Memory B cell (primary cell): ENCODE results near the gene SEZ6.
"Not testable (repeated sequence)": the region's sequence is repeated elsewhere in the genome, so short reads cannot be mapped to it uniquely, and the experiment has no call there.

Experiments
- ATAC-seq: fragments of 150-1000 bp; cut with Tn5 transposase; 2 replicates; pipeline ENCODE4 v1.10.0; 2021; ENCODE audit warnings: low read depth, mild to moderate bottlenecking, moderate library complexity
- DNase-seq, 2 donors: peaks; one replicate each; pipeline ENCODE4 v3.0.0; 2022; ENCODE audit warnings: low spot score in 2 of 2
- H3K27ac Mint-ChIP-seq: one replicate; pipeline ENCODE4 v1.8.0; 2022; ENCODE audit warnings: mild to moderate bottlenecking, moderate library complexity, mixed read lengths
- H3K27me3 Mint-ChIP-seq: one replicate; pipeline ENCODE4 v1.8.0; 2022; ENCODE audit warnings: mixed read lengths
- H3K36me3 Mint-ChIP-seq: one replicate; pipeline ENCODE4 v1.8.0; 2022; ENCODE audit warnings: mild to moderate bottlenecking, mixed read lengths
- H3K4me1 Mint-ChIP-seq: one replicate; pipeline ENCODE4 v1.8.0; 2022; ENCODE audit warnings: mixed read lengths
- H3K4me3 Mint-ChIP-seq: one replicate; pipeline ENCODE4 v1.8.0; 2022; ENCODE audit warnings: mild to moderate bottlenecking, moderate library complexity, mixed read lengths
- H3K9me3 Mint-ChIP-seq: one replicate; pipeline ENCODE4 v1.8.0; 2022; ENCODE audit warnings: mixed read lengths

The SEZ6 gene

DNA sequence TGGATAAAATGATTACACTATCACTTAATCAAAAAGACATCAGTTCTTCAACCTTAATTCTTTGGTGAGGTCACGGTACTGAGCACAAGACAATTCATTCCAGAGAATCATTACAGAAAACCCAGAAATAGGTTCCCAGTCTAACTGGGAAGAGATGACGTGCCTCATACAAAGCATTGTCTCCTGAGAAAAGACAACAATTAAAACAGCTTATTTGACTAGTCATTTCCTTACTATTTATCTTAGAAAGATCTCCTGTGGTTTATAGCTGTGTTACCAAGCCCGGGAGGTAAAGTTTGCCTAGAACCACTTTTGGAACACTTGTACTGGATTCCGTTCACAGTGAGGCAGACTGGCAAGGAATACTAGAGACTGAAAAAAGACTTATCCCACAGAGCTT is 59.6 kb downstream of the SEZ6 start:
- no peaks in the 10 kb centered on the region for H3K27me3 Mint-ChIP-seq
- H3K36me3 Mint-ChIP-seq, result peaks cover 2% of the 10 kb centered on the region

DNA sequence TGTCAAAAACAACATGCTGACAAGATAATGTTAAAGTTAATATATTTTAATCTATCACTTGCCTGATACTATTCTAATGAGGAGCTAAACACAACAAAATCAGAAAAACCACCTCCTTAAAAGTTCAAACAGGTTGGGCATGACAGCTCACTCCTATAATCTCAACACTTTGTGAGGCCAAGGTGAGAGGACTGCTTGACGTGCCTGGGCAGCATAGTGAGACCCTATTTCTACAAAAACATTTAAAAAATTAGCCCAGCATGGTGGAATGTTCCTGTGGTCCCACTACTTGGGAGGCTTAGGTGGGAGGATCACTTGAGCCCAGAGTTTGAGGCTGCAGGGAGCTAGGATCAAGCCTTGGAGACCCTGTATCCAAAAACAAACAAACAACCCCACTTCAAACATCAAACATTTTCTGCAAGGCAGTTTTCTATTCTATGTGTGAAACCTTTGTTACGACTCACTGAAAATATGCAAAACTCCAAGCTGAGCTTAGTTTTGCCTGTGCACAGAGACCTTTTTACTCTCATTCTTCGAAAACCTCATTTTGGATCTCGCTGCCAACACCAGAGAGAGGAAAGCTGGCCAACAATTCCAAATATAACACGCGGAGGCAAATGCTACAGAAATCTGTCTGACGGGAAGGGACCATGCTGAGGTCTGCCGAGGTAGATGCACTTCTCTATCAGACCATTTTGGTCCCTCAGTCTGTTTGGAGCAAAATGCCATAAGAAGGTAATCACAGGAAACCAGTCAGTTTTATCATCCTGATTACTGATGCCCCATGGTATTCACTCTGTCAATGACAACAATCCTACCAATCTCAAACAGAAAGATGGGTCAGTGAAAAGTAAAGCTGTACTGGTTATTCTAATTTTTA is 60.7 kb downstream of the SEZ6 start:
- peak overlapping the region; percentile 88 for H3K27ac Mint-ChIP-seq
- ATAC-seq (no peak), DNase-seq (no peak)
- peak overlapping the region; percentile 64 for H3K4me3 Mint-ChIP-seq
- H3K4me1 Mint-ChIP-seq, result peaks cover 33% of the 10 kb centered on the region
- H3K9me3 Mint-ChIP-seq, result no peaks in the 10 kb centered on the region
- H3K36me3 Mint-ChIP-seq, result peaks cover 2% of the 10 kb centered on the region
- no peaks in the 10 kb centered on the region for H3K27me3 Mint-ChIP-seq

More for the DNA sequence above, 59.6 kb downstream of the SEZ6 start:
- peaks cover 29% of the 10 kb centered on the region for H3K4me1 Mint-ChIP-seq
- no peak for ATAC-seq
- no peak for DNase-seq
- H3K27ac Mint-ChIP-seq, result peak overlapping the region; percentile 85
- peak overlapping the region; percentile 50 for H3K4me3 Mint-ChIP-seq
- H3K9me3 Mint-ChIP-seq, result no peaks in the 10 kb centered on the region

DNA sequence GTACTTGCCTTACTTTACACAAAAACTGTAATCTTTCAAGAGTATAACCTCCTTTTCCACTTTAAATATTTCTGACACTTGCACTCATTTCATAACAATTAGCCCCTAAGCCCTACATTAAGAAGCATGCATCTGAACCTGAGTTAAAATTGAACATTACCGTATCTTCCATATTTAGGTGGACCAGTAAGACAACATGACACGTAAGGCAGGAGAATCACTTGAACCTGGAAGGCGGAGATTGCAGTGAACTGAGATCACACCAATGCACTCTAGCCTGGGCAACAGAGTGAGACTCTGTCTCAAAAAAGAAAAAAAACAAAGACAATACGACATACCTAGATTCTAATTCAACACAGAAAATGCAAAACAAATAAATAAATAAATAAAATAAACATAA is 61.5 kb downstream of the SEZ6 start:
- Mint-ChIP-seq H3K4me1 (peaks cover 36% of the 10 kb centered on the region), H3K9me3 (no peaks in the 10 kb centered on the region), H3K36me3 (peaks cover 2% of the 10 kb centered on the region), H3K27ac (peak overlapping the region; percentile 88), H3K27me3 (no peaks in the 10 kb centered on the region), H3K4me3 (peak overlapping the region; percentile 34)
- no peak for ATAC-seq
- no peak for DNase-seq

DNA sequence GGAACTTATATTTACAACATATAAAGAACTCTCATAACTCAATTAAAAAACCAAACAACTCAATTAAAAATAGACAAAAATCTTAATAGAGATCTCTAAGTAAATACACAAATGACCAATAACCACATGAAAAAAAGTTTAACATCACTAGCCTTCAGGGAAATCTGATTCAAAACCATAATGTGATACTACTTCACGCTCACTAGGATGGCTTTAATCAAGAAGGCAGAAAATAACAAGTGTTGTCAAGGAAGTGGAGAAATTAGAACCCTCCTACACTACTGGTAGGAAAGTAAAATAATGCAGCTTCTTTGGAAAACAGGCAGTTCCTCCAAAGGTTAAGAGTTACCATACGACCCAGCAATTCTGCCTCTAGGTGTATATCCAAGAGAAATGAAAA is 62.9 kb downstream of the SEZ6 start:
- DNase-seq, result no peak
- no peak for ATAC-seq
- H3K4me3 Mint-ChIP-seq, result no peak overlapping the region
- H3K27me3 Mint-ChIP-seq, result no peaks in the 10 kb centered on the region
- peaks cover 41% of the 10 kb centered on the region for H3K4me1 Mint-ChIP-seq
- no peaks in the 10 kb centered on the region for H3K9me3 Mint-ChIP-seq
- peaks cover 2% of the 10 kb centered on the region for H3K36me3 Mint-ChIP-seq
- no peak overlapping the region for H3K27ac Mint-ChIP-seq

DNA sequence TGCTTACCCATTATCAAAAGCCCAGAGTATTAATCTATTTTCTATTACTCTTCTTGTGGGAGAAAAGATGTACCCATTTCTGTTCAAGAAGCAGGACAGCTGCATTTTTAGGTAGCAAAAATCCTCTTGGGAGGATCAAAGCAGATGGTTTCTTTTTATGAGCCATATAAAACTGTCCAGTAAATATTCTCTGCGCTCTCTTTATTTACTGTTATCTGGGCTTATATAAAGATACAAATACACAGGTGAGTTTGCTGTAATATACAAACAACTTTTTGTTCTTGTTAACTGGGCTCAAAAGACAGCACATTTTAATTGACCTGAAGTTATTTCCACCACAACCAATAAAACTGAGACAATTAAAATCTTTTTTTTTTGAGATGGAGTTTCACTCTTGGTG is 64.6 kb downstream of the SEZ6 start:
- no peaks in the 10 kb centered on the region for H3K27me3 Mint-ChIP-seq
- DNase-seq, result no peak
- peaks cover 43% of the 10 kb centered on the region for H3K4me1 Mint-ChIP-seq
- no peak for ATAC-seq
- H3K4me3 Mint-ChIP-seq, result no peak overlapping the region
- no peaks in the 10 kb centered on the region for H3K9me3 Mint-ChIP-seq
- peaks cover 5% of the 10 kb centered on the region for H3K36me3 Mint-ChIP-seq
- no peak overlapping the region for H3K27ac Mint-ChIP-seq

DNA sequence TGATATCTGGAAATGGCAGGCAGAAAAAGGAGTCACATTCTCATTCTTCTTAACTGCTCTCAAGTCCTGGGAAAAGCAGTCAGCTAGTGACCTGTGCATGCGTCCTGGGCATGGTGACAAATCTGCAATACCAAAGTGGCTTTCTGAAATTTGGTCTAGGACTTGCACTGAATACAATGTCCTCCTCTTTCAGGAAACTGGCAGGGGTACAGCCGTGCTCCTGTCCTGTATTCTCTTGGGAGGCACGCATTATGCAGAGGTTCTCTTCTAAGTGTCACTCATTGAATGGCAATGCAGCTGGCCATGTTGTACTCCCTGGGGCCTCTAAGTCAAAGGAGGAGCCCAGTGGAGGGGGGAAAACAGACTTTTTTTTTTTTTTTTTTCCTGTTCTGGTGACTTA is 65.2 kb downstream of the SEZ6 start:
- no peak overlapping the region for H3K4me3 Mint-ChIP-seq
- no peaks in the 10 kb centered on the region for H3K27me3 Mint-ChIP-seq
- no peak for ATAC-seq
- no peak for DNase-seq
- peaks cover 42% of the 10 kb centered on the region for H3K4me1 Mint-ChIP-seq
- no peaks in the 10 kb centered on the region for H3K9me3 Mint-ChIP-seq
- no peak overlapping the region for H3K27ac Mint-ChIP-seq
- H3K36me3 Mint-ChIP-seq, result peaks cover 3% of the 10 kb centered on the region

DNA sequence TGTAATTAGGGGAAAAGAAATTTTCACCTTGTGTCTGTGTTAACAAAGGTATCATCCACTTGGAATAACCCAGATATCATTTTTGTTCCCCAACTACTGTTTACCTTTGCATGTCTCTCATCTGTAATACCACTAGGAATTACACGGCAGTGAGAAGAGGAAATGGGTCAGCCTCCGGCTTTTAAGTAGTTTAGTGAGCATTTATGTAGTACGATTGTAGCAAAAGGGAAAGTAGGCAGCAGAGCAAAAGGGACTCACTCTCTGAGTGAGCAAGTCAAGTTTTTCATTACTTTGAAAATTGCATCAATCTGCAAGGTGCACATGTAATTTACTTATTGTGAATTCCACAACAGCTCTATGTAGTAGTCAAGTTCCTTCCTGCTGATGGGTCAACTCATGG is 65.7 kb downstream of the SEZ6 start:
- DNase-seq (no peak), ATAC-seq (no peak)
- Mint-ChIP-seq H3K4me3 (no peak overlapping the region), H3K9me3 (no peaks in the 10 kb centered on the region), H3K36me3 (peaks cover 3% of the 10 kb centered on the region), H3K4me1 (peaks cover 36% of the 10 kb centered on the region), H3K27ac (no peak overlapping the region), H3K27me3 (no peaks in the 10 kb centered on the region)

DNA sequence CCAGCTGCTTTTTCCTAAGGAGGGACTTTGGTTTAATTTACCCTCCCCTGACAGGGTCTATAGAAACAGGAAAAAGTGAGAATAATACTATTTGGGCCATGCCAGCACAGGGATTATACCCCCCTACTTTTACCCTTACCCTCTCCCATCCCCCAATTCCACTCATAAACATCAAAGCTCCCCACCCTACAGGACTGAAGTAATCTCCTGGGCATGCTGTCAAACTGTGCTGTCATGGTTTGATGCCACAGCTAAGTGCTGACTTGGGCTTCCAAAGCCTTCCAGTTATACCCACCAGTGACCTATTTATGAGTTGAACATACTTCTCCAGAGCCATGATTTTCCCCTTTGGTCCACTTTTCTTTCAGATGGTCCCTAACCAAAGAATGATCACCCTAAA is 67.3 kb downstream of the SEZ6 start:
- DNase-seq (no peak), ATAC-seq (no peak)
- Mint-ChIP-seq H3K4me1 (peaks cover 36% of the 10 kb centered on the region), H3K27me3 (no peaks in the 10 kb centered on the region), H3K4me3 (no peak overlapping the region), H3K9me3 (no peaks in the 10 kb centered on the region), H3K36me3 (peaks cover 4% of the 10 kb centered on the region), H3K27ac (peak overlapping the region; percentile 65)

DNA sequence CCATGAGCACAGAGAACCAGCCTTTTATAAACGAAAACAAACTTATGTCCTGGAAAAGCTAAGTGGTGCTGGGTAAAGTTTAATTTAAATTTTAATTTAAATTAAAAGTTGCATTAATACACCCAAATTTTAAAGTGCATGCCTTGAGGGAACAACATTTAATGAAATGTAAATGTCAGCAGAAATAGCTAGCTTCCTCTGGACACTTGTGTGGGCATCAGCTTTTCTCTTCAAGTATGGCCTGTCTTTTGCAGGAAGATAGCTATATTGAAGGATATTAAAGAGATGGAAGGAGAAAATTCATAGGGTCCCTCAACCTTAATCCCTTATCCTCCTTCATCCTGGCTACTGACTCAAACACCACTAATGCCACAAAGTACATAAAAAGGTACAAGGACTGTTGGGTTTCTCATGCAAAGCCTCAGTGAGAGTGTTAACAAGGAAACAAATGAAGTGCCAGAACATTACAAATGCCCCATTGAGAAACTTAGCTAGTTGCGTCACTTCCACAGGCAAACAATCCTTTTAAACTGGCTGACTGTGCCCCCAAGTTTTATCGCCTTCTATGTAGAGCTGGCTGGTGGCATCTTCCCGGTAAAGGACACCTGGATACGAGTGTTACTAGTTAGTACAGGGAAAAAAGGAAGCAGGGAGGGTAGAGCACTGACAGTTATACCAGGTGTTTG is 68.6 kb downstream of the SEZ6 start:
- ATAC-seq, result no peak

DNA sequence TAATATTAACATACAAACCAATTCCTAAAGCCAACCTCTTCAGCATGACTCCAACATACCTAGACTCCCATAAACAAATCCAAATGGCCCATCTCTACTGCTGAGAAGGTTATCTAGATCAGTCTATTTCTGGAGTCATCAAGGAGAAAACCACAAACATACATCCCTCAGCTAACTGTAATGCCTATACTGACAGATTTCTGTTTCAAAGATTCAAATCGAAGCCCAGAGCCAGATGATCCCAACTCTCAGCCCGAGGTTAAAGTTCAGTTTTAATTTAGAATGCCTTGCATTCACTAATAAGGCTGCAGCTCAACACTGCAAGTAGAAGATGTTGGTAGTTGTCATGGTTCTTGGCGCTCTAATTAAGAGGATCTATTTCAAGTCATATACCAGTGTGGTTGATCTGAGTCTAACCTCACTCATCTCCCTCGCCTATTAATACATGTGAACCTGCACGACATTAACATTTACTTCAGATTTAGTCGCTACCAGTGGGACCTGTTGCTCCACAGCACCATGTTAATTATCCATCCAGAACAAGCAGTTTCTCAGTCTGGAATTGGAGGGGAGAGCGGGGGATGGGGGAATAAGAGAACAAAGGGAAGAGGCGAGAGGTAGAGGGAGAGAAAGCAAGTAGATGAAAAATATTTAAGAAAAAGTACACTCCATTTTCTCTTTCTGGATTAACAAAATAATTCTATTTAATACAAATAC is 69.9 kb downstream of the SEZ6 start:
- Mint-ChIP-seq H3K36me3 (peaks cover 4% of the 10 kb centered on the region), H3K27ac (peak overlapping the region; percentile 76), H3K27me3 (no peaks in the 10 kb centered on the region), H3K4me3 (no peak overlapping the region), H3K4me1 (peaks cover 39% of the 10 kb centered on the region), H3K9me3 (no peaks in the 10 kb centered on the region)
- no peak for DNase-seq
- no peak for ATAC-seq

More for the DNA sequence above, 68.6 kb downstream of the SEZ6 start:
- Mint-ChIP-seq H3K27ac (no peak overlapping the region), H3K4me1 (peaks cover 38% of the 10 kb centered on the region), H3K9me3 (no peaks in the 10 kb centered on the region), H3K4me3 (no peak overlapping the region), H3K36me3 (peaks cover 4% of the 10 kb centered on the region), H3K27me3 (no peaks in the 10 kb centered on the region)
- no peak for DNase-seq

DNA sequence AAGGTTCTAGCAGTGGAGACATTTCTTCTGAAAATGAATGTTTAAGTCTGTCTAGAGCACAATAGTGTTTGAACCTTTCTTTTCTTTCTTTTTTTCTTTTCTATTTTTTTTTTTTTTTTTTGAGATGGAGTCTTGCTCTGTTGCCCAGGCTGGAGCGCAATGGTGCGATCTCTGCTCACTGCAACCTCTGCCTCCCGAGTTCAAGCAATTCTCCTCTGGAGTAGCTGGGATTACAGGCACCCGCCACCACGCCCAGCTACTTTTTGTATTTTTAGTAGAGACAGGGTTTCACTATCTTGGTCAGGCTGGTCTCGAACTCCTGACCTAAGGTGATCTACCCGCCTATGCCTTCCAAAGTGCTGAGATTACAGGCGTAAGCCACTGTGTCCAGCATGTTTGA is 71.3 kb downstream of the SEZ6 start:
- H3K36me3 Mint-ChIP-seq, H3K27me3 Mint-ChIP-seq, H3K9me3 Mint-ChIP-seq, ATAC-seq, DNase-seq, H3K4me3 Mint-ChIP-seq, H3K27ac Mint-ChIP-seq: not testable (repeated sequence)
- peaks cover 39% of the 10 kb centered on the region for H3K4me1 Mint-ChIP-seq

DNA sequence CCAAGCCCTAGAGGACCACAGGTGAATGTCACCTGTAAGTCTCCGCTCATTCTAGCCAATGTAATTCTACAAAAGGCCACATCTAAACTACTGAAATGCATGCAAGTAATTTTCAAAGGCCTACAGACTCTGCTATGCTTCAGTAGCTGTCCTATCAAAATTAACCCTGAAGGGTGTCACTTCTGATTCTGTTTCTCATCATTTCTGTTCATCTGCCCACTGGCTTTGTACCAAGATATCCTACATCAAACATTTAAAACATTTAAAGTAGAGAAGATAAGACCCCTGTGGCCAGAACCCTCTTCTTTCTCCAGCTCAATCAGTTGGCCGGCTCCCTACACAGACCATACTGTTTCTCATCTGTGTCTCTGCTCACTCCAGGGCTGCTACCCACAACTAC is 76.0 kb downstream of the SEZ6 start:
- peaks cover 40% of the 10 kb centered on the region for H3K4me1 Mint-ChIP-seq
- peak overlapping the region; percentile 80 for H3K27ac Mint-ChIP-seq
- no peaks in the 10 kb centered on the region for H3K9me3 Mint-ChIP-seq
- H3K36me3 Mint-ChIP-seq, result peaks cover 8% of the 10 kb centered on the region
- no peak for DNase-seq
- no peak overlapping the region for H3K4me3 Mint-ChIP-seq
- H3K27me3 Mint-ChIP-seq, result no peaks in the 10 kb centered on the region
- no peak for ATAC-seq

DNA sequence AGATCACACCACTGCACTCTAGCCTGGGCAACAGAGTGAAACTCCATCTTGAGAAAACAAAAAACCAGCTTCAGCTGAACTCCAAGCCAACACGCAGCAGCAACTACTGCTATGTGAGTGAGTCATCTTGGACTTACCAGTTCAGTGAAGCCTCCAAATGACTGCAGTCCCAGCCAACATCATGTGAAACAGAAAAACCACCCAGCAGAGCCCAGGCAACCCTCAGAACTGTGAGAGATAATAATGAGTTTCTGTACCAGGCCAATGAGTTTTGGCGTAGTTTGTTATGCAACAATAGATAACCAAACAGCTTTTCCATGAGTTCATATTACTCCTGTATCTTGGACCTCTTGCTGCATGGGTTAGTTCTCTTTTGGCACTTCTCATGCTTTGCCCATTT is 77.8 kb downstream of the SEZ6 start:
- H3K36me3 Mint-ChIP-seq, result peaks cover 11% of the 10 kb centered on the region
- H3K4me1 Mint-ChIP-seq, result peaks cover 32% of the 10 kb centered on the region
- H3K27me3 Mint-ChIP-seq, result no peaks in the 10 kb centered on the region
- ATAC-seq (no peak), DNase-seq (no peak)
- peak overlapping the region; percentile 94 for H3K27ac Mint-ChIP-seq
- H3K9me3 Mint-ChIP-seq, result no peaks in the 10 kb centered on the region
- no peak overlapping the region for H3K4me3 Mint-ChIP-seq

DNA sequence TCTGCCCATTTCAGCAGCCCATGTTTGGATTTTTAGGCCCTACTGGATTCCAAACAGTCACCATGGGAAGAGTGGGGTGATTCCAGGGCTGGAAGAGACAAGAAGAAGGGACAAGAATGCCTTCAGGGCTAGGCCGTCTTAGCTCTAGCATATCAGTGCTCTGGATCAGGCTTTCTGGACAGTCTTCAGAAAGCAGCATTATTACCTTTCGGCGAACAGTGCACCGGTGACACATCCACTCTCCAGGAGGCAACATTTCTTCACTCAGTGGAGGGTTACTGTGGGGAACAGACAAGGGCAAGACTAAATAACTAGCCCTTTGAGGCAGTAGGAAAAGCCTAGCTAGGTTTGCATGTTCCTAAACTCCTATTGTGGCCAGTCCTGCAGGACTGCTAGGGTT is 79.0 kb downstream of the SEZ6 start:
- Mint-ChIP-seq H3K4me3 (no peak overlapping the region), H3K27me3 (no peaks in the 10 kb centered on the region), H3K36me3 (peaks cover 17% of the 10 kb centered on the region), H3K27ac (peak overlapping the region; percentile 94), H3K9me3 (no peaks in the 10 kb centered on the region), H3K4me1 (peaks cover 32% of the 10 kb centered on the region)
- DNase-seq (no peak), ATAC-seq (no peak)
